Spinal cord (tissue), 10 donors: ENCODE measurements around the gene MNX1. TPM values are rescaled to one million over a fixed set of nuclear protein-coding genes. Genes with fewer than 3 reads are reported as not detected.

ENCODE experiments used
- DNase-seq, 6 donors: peaks; one replicate each; pipeline versions ENCODE4 v3.0.0 to v3.0.0-alpha.2; 2013 to 2015; ENCODE audit warnings: low spot score in 6 of 6, low read depth in 4 of 6
- H3K27ac ChIP-seq: one replicate; pipeline ENCODE4 v1.5.1; 2013; ENCODE audit warnings: low read depth, low read length, control low read depth
- H3K27me3 ChIP-seq: one replicate; pipeline ENCODE4 v1.6.1; 2013; ENCODE audit warnings: low read length; ENCODE audit not compliant: control insufficient read depth, insufficient read depth
- H3K36me3 ChIP-seq: one replicate; pipeline ENCODE4 v1.6.1; 2013; ENCODE audit warnings: low read length; ENCODE audit not compliant: control insufficient read depth, insufficient read depth
- H3K4me1 ChIP-seq: one replicate; pipeline ENCODE4 v1.6.1; 2013; ENCODE audit warnings: low read length; ENCODE audit not compliant: control insufficient read depth, insufficient read depth
- H3K4me3 ChIP-seq: one replicate; pipeline ENCODE4 v1.5.1; 2013; ENCODE audit warnings: low read depth, low read length, control low read depth
- H3K9me3 ChIP-seq: one replicate; pipeline ENCODE4 v1.6.1; 2013; ENCODE audit warnings: low read length; ENCODE audit not compliant: control insufficient read depth, insufficient read depth
- WGBS: methylation state at CpG from one replicate; pipeline ENCODE4 v1.1.5; 2013; ENCODE audit warnings: missing lambda C conversion rate; ENCODE audit not compliant: insufficient coverage; 5-methylcytosine and 5-hydroxymethylcytosine counted together
- polyA plus RNA-seq, 2 donors: library from polyadenylated mRNA; unstranded; fragments of 120-200 nt; gene quantifications; one replicate each; pipeline ENCODE4 v1.2.1, GENCODE V29; 2013; ENCODE audit not compliant: insufficient read length in 2 of 2
- total RNA-seq, 2 donors: library from RNA; depleted of rRNA in 1 of 2; stranded (reverse); fragments of 120-200 nt in 1 of 2; fragments of >200 nt in 1 of 2; gene quantifications; one replicate each; pipeline versions ENCODE4 v1.2.3 to v1.2.4, GENCODE V29; 2013 to 2014
- donor health status: healthy.

The MNX1 gene
- total and polyA plus RNA-seq, 4 donors = 0.72 to 7.0 (median 2.3) TPM

DNA sequence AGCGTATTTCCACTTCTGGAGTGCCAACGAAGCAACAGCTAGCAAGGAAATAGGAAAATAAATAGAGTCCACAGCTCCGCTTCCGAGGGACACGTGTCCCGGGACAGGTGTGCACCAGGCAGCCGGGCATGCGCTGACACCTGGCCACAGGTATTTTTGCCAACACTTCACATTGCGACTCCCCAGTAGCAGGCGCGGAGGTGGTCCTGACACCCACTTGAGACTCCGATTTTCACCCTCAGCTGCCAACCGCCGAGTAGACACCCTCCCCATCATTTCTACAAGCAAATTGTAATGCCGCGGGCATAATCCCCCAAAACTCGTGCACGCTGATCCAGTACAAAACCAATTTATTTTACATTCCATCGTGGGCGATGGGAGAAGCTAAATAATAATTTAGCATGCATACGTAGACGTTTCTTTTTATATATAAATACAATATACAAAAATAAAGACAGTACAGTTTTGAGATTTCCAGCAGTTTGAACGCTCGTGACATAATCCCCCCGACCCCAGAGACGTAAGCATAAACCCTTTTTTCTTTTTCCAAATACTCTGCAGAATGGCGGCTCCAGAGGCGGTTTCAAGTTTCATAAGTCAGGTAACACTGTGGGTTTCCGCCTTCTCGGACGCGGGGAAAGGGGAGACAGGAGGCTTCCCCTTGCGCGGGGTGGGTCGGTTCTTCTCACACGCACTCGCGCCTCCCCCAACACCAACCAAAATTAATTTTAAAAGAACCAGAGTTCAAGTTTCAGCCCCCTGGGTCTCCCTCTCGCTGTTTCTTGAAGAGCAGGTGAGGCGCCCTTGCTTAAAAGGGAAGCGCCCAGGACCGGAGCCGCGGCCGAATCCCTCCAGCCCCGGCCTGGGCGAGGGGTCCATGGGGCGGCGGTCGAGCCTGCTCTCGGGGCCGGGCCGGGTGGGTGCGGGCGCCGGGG lies 5.7 kb downstream of the MNX1 start:
- H3K4me3 ChIP-seq = no peak overlapping the region
- WGBS = 6% methylated on average over 43 of the region's 56 CpGs
- peaks cover 96% of the 10 kb centered on the region for H3K27me3 ChIP-seq

GRCh38 chr7:157003756-157004520 lies 6.5 kb downstream of the MNX1 start:
- peak in 2 of 6 donors; percentile 46 to 63 for DNase-seq
- 1% methylated on average over 59 of the region's 60 CpGs for WGBS
- no peak overlapping the region for H3K27ac ChIP-seq
- H3K36me3 ChIP-seq = no peaks in the 10 kb centered on the region
- H3K9me3 ChIP-seq = no peaks in the 10 kb centered on the region
- no peak overlapping the region for H3K4me3 ChIP-seq
- H3K4me1 ChIP-seq = peaks cover 41% of the 10 kb centered on the region
- H3K27me3 ChIP-seq = peaks cover 97% of the 10 kb centered on the region

More for the DNA sequence above, 5.7 kb downstream of the MNX1 start:
- peak in 1 of 6 donors; percentile 15 for DNase-seq
- Histone ChIP-seq H3K4me1 (peaks cover 48% of the 10 kb centered on the region), H3K27ac (no peak overlapping the region), H3K9me3 (no peaks in the 10 kb centered on the region), H3K36me3 (no peaks in the 10 kb centered on the region)

- Histone ChIP-seq H3K4me3 (no peak overlapping the region), H3K27ac (no peak overlapping the region), H3K9me3 (no peaks in the 10 kb centered on the region), H3K27me3 (peaks cover 97% of the 10 kb centered on the region), H3K4me1 (peaks cover 37% of the 10 kb centered on the region), H3K36me3 (no peaks in the 10 kb centered on the region)
- no peak for DNase-seq
- WGBS = 0% methylated on average over 1 of the region's 6 CpGs
Measured at GRCh38 chr7:157003445-157003755, 7.1 kb downstream of the MNX1 start.

DNA sequence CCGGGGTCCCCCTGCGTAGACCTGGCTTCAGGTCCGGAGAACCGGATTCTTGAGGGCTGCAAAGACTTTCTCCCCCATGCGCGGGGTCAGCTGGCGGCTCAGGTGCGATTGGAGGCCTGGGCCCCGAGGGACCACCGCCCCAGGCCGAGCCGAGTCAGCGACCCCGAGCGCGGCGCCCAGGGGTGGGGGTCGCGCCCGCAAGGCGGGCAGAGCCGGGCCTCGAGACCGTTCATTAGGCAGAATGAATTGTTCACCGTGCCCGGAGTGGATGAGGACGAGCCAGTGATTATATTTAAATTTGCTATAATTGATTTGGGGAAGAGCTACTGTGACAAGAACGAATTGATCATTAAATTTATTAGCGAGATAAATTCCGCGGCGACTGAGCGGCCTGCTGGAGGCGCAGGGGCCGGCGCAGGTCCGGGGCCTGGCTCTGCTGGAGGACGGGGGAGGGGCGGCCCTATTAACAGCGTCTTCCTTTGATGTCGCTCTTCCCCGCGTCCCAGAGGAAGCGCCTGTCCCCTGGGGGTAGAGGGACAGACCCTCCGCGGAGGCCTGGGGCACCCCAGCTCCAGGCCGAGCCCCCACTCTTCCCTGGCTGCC lies 7.5 kb downstream of the MNX1 start:
- H3K9me3 ChIP-seq = no peaks in the 10 kb centered on the region
- peak in 1 of 6 donors; percentile 14 for DNase-seq
- H3K36me3 ChIP-seq = no peaks in the 10 kb centered on the region
- peaks cover 97% of the 10 kb centered on the region for H3K27me3 ChIP-seq
- WGBS = under 1% methylated on average over 47 of the region's 47 CpGs
- H3K27ac ChIP-seq = no peak overlapping the region
- H3K4me3 ChIP-seq = no peak overlapping the region
- peaks cover 33% of the 10 kb centered on the region for H3K4me1 ChIP-seq

DNA sequence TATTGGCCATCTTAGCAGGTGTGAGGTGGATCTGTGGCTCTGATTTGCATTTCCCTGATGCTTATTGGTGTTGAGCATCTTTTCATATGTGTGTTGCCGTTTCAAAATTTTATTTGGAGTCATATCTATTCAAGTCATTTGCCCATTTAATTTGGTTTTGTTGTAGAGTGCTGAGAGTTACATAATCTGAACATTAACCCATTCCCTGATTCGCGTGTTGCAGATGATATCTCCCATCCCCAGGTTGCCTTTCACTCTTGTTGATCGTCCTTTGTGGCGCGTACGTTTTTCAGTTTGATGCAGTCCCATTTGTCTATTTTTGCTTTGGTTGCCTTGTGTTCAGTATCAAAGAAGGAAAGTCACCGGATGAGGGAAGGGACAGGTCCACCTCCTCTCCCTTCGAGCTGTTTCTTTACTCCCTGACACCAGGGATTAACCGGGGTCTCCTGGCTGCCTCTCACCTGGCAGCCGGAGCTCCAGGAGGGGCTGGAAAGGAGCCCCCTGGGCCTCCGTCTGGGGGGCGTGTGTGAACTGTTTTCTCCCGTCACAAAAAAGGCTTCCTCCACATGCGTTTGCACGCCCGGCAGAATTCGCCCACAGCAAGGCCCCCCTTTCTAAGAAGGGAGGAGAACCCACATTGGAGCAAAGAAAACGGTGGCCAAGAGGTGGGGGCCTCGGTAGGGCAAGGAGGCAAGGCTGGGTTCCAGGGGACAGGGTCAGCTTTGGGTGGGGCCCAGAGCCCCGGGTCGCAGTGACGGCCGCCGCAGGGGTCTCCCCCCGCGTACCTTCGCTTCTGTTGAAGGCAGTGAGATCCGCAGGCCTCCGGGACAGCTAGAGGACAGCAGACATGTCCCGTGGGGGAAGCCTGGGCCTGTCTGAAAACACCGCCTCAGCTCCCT lies 8.3 kb downstream of the MNX1 start:
- no peaks in the 10 kb centered on the region for H3K36me3 ChIP-seq
- H3K4me1 ChIP-seq = peaks cover 32% of the 10 kb centered on the region
- peaks cover 97% of the 10 kb centered on the region for H3K27me3 ChIP-seq
- no peaks in the 10 kb centered on the region for H3K9me3 ChIP-seq
- peak in 2 of 6 donors; percentile 21 to 33 for DNase-seq
- no peak overlapping the region for H3K4me3 ChIP-seq
- WGBS = 2% methylated on average over 25 of the region's 32 CpGs
- H3K27ac ChIP-seq = no peak overlapping the region

DNA sequence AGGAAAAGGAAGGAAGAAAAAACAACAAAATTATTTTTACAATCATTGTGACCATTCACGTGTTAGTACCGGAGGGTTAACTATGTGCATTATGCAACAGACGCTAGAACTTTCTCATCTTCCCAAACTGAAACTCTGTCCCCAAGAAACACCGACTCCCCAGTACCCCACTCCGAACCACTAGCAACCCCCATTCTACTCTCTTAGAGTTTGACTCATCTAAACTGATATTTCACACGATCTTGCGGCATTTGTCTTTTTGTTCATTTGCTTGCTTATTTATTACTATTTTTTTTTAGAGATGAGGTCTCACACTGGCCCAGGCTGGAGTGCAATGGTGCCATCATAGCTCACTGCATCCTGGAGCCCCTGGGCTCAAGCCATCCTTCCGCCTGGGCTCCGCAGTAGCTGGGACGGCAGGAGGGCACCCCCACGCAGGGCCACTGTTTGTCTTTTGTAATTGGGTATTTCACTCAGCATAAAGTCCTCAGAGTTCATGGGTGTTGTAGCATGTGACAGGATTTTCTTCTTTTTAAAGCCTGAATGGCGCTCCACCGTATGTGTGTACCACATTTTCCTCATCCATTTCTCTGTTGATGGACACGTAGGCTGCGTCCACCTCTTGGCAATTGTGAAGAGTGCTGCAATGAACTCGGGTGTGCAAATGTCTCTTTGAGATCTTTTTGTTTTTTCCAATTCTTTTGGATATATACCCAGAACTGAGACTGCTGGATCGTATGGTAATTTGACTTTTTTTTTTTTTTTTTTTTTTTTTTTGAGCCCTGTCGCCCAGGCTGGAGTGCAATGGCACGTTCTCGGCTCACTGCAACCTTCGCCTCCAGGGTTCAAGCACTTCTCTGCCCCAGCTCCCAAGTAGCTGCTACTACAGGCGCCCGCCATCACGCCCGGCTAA lies 9.5 kb downstream of the MNX1 start:
- H3K4me1 ChIP-seq = peaks cover 32% of the 10 kb centered on the region
- H3K9me3 ChIP-seq = no peaks in the 10 kb centered on the region
- H3K27ac ChIP-seq = no peak overlapping the region
- no peaks in the 10 kb centered on the region for H3K36me3 ChIP-seq
- peaks cover 94% of the 10 kb centered on the region for H3K27me3 ChIP-seq
- H3K4me3 ChIP-seq = no peak overlapping the region
- 5% methylated on average over 11 of the region's 25 CpGs for WGBS
- DNase-seq = peak in 1 of 6 donors; percentile 15

DNA sequence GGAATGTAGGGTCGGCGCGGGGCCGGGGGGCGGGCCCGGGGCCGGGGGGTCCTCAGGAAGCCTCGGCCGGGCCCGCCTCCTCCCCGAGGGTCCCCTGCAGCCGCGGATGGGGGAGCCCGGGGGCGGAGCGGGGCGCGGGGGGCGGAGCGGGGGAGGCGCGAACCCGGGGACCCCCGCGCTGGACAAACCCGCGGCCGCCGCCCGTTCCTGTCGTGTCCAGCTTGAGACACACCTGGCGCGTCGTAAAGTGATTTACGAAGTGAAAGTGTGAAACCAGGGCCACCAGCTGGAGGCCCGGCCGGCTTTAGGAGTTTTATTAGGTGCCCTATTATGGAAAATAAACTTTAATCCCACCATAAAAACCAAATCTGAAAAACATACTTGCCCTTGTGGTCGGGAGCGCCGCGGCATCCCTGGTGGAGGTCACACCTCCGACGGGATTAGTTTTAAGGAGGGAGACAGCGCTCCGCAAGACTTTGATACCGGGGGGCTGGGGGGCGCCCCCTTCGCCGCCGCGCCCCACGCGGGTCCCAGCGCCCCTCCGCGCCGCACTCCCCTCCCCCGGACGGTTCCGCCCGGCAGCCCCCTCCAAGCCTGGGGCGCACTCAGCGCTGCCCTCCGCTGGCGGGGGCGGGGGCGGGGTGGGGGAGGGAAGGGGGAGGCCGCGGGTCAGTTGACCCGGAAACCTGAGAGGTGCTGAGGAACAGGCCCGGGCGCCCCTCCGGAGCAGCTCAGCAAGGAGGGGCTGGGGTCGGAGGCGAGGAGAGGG lies 10.3 kb downstream of the MNX1 start:
- no peak for DNase-seq
- no peak overlapping the region for H3K4me3 ChIP-seq
- WGBS = 2% methylated on average over 11 of the region's 75 CpGs

More for the DNA sequence above, 10.3 kb downstream of the MNX1 start:
- Histone ChIP-seq H3K9me3 (no peaks in the 10 kb centered on the region), H3K27me3 (peaks cover 88% of the 10 kb centered on the region), H3K36me3 (no peaks in the 10 kb centered on the region), H3K4me1 (peaks cover 28% of the 10 kb centered on the region), H3K27ac (no peak overlapping the region)
